Measurements from ENCODE around the gene TIPARP.

DNA sequence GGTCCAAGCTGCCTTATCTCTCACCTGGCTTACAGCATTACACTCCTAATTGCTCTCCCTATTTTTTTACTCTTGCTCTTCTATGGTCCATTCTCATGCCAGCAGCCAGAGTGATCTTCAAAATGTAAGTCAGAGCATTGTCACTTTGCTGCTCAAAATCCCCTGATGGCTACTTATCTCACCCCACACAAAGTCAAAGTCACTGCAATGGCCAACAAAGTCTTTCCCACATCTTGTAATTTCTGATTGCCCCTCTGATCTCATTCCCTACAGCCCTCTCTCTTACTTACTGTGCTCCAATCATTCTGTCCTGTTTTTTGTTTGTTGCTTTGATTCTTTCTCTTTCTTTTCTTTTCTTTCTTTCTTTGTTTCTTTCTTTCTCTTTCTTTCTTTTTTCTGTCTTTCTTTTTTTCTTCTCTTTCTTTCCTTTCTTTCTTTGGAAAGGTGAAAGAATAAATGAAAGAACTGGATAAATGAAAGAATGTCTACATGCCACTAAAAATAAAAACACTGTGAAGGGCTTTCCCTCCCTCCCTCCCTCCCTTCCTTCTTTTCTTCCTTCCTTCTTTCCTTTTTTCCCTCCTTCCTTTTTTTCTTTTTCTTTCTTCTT lies 34.9 kb upstream of the TIPARP start:
- TF ChIP-seq, protein P1, sequence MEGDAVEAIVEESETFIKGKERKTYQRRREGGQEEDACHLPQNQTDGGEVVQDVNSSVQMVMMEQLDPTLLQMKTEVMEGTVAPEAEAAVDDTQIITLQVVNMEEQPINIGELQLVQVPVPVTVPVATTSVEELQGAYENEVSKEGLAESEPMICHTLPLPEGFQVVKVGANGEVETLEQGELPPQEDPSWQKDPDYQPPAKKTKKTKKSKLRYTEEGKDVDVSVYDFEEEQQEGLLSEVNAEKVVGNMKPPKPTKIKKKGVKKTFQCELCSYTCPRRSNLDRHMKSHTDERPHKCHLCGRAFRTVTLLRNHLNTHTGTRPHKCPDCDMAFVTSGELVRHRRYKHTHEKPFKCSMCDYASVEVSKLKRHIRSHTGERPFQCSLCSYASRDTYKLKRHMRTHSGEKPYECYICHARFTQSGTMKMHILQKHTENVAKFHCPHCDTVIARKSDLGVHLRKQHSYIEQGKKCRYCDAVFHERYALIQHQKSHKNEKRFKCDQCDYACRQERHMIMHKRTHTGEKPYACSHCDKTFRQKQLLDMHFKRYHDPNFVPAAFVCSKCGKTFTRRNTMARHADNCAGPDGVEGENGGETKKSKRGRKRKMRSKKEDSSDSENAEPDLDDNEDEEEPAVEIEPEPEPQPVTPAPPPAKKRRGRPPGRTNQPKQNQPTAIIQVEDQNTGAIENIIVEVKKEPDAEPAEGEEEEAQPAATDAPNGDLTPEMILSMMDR (conservative IDR thresholded peaks at IDR 0.05): no peak
- TF ChIP-seq EZH2 (IDR thresholded peaks at IDR 0.05; ENCODE audit: low read depth): no peak
